Measurements from ENCODE around the gene CIB4. TPM values are rescaled to one million over a fixed set of nuclear protein-coding genes. Genes with fewer than 3 reads are reported as not detected.

CIB4 gene
- total and polyA plus RNA-seq, 2 of the 13 experiments (the other 11 are each of a cell fraction or from before 2014, with no cell fraction given), result not detected

DNA sequence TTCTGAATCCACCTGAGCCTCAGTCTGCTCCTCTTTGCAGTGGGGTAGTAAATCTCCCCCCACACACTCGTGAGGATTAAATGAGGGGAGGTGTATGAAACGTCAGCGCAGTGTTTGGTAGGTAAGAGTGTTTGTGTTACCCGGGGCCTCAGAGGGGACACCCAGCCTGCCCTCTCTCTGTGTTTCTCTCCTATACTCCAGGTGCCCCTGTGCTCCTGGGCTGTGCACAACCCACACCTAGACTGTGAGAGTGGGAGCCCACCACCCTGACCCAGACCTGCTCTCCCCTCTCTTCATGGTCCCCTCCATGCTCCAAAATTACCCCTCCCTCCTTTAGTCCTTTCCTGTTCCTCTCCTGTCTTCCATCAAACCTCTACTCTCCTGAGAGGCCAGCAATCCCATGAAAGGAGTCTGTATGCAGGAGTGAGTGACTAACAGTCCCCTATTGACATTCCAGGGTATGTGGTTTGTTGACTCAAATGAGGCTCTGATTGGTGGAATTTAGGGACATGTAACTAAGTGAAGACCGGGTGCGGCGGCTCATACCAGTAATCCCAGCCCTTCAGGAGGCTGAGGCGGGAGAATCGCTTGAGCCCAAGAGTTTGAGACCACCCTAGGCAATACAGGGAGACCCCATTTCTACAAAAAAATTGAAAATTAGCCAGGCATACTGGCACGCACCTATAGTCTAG, 10.4 kb downstream of the CIB4 start (continued):
- TF ChIP-seq, protein P1, sequence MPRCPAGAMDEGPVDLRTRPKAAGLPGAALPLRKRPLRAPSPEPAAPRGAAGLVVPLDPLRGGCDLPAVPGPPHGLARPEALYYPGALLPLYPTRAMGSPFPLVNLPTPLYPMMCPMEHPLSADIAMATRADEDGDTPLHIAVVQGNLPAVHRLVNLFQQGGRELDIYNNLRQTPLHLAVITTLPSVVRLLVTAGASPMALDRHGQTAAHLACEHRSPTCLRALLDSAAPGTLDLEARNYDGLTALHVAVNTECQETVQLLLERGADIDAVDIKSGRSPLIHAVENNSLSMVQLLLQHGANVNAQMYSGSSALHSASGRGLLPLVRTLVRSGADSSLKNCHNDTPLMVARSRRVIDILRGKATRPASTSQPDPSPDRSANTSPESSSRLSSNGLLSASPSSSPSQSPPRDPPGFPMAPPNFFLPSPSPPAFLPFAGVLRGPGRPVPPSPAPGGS (CRISPR knock-in tag; IDR thresholded peaks at IDR 0.05), result no peak
- no peak for TF ChIP-seq RBM22 (optimal IDR thresholded peaks at IDR 0.05; ENCODE audit: low read length)
- TF ChIP-seq JUNB (CRISPR knock-in tag; IDR thresholded peaks at IDR 0.05; ENCODE audit: borderline replicate concordance), result 0 out of 2 replicates have a peak, but pooled peaks have one; percentile 7
- TF ChIP-seq ATF1 (CRISPR knock-in tag; IDR thresholded peaks at IDR 0.05), result no peak
- no peak for TF ChIP-seq FOXP1 (IDR thresholded peaks at IDR 0.05)
- TF ChIP-seq FOXP1 (CRISPR knock-in tag; IDR thresholded peaks at IDR 0.05), result peak; percentile 31; the same call in 1 of the 2 replicates
- TF ChIP-seq, protein P2, sequence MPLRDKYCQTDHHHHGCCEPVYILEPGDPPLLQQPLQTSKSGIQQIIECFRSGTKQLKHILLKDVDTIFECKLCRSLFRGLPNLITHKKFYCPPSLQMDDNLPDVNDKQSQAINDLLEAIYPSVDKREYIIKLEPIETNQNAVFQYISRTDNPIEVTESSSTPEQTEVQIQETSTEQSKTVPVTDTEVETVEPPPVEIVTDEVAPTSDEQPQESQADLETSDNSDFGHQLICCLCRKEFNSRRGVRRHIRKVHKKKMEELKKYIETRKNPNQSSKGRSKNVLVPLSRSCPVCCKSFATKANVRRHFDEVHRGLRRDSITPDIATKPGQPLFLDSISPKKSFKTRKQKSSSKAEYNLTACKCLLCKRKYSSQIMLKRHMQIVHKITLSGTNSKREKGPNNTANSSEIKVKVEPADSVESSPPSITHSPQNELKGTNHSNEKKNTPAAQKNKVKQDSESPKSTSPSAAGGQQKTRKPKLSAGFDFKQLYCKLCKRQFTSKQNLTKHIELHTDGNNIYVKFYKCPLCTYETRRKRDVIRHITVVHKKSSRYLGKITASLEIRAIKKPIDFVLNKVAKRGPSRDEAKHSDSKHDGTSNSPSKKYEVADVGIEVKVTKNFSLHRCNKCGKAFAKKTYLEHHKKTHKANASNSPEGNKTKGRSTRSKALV (CRISPR knock-in tag; IDR thresholded peaks at IDR 0.05), result no peak
- peak; percentile 65; the same call in 1 of the 2 replicates for TF ChIP-seq LCORL (IDR thresholded peaks at IDR 0.05)
- TF ChIP-seq LCORL (CRISPR knock-in tag; IDR thresholded peaks at IDR 0.05), result no peak
- TF ChIP-seq DRAP1 (CRISPR knock-in tag; IDR thresholded peaks at IDR 0.05), result 0 out of 2 replicates have a peak, but pooled peaks have one; percentile 24
- no peak for TF ChIP-seq ZSCAN5A (CRISPR knock-in tag; IDR thresholded peaks at IDR 0.05; ENCODE audit: borderline replicate concordance)
- TF ChIP-seq SMAD3 (CRISPR knock-in tag; IDR thresholded peaks at IDR 0.05), result no peak
- TF ChIP-seq SETDB1 (CRISPR knock-in tag; IDR thresholded peaks at IDR 0.05; ENCODE audit: borderline replicate concordance), result no peak
- no peak for TF ChIP-seq NR2F6 (IDR thresholded peaks at IDR 0.05)
- TF ChIP-seq NR2F6 (CRISPR knock-in tag; IDR thresholded peaks at IDR 0.05), result 0 out of 2 replicates have a peak, but pooled peaks have one; percentile 8
- no peak for TF ChIP-seq CREM (IDR thresholded peaks at IDR 0.05)
- TF ChIP-seq CREM (CRISPR knock-in tag; IDR thresholded peaks at IDR 0.05), result no peak
- TF ChIP-seq YEATS2 (CRISPR knock-in tag; IDR thresholded peaks at IDR 0.05; ENCODE audit: borderline replicate concordance), result peak; percentile 25; the same call in 1 of the 2 replicates
- TF ChIP-seq FOSL2 (CRISPR knock-in tag; IDR thresholded peaks at IDR 0.05), result peak; percentile 77
- TF ChIP-seq U2AF2 (IDR thresholded peaks at IDR 0.05; ENCODE audit: low read depth, low read length), result no peak
- TF ChIP-seq, protein P3, sequence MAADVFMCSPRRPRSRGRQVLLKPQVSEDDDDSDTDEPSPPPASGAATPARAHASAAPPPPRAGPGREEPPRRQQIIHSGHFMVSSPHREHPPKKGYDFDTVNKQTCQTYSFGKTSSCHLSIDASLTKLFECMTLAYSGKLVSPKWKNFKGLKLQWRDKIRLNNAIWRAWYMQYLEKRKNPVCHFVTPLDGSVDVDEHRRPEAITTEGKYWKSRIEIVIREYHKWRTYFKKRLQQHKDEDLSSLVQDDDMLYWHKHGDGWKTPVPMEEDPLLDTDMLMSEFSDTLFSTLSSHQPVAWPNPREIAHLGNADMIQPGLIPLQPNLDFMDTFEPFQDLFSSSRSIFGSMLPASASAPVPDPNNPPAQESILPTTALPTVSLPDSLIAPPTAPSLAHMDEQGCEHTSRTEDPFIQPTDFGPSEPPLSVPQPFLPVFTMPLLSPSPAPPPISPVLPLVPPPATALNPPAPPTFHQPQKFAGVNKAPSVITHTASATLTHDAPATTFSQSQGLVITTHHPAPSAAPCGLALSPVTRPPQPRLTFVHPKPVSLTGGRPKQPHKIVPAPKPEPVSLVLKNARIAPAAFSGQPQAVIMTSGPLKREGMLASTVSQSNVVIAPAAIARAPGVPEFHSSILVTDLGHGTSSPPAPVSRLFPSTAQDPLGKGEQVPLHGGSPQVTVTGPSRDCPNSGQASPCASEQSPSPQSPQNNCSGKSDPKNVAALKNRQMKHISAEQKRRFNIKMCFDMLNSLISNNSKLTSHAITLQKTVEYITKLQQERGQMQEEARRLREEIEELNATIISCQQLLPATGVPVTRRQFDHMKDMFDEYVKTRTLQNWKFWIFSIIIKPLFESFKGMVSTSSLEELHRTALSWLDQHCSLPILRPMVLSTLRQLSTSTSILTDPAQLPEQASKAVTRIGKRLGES (CRISPR knock-in tag; IDR thresholded peaks at IDR 0.05; ENCODE audit: borderline replicate concordance), result no peak
- TF ChIP-seq ASH2L (IDR thresholded peaks at IDR 0.05; ENCODE audit: insufficient read length, low read depth, low read length), result peak; percentile 37
- TF ChIP-seq RELA (CRISPR knock-in tag; IDR thresholded peaks at IDR 0.05), result no peak
- no peak for TF ChIP-seq MED13 (CRISPR knock-in tag; IDR thresholded peaks at IDR 0.05)
- TF ChIP-seq ZNF614 (CRISPR knock-in tag; IDR thresholded peaks at IDR 0.05; ENCODE audit: borderline replicate concordance), result peak; percentile 33; the same call in 1 of the 2 replicates

Measured in HepG2 (cell line).